Islet precursor cell (in vitro differentiated cells): ENCODE results near the gene SIK1.
"Not testable (repeated sequence)": the region's sequence is repeated elsewhere in the genome, so short reads cannot be mapped to it uniquely, and the experiment has no call there.

Experiments
- DNase-seq: peaks from one replicate; pipeline ENCODE4 v3.0.0-alpha.2; 2018

SIK1 gene

GRCh38 chr21:43426404-43427241, at the start of gene SIK1:
Gene SIK1, minus strand, starts transcription at chr21:43427131. Its CDS starts 953 bp downstream, at chr21:43426178.
- DNase-seq, result not testable (repeated sequence)

- not testable (repeated sequence) for DNase-seq
These were observed 44.8 kb upstream of the SIK1 start for GRCh38 chr21:43471597-43472242.

- not testable (repeated sequence) for DNase-seq
These were observed 43.0 kb upstream of the SIK1 start for GRCh38 chr21:43469719-43470458.

DNA sequence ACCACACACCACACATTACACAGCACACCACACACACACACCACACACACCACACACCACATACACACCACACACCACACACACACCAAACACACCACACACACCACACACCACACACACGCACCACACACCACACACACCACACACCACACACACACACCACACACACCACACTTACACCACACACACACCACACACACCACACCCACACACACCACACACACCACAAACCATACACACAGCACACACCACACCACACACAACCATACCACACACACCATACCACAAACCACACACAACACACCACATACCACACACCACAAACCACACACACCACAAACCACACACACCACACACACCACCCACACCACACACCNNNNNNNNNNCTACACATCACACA, 40.9 kb upstream of the SIK1 start:
- peak; percentile 17 for DNase-seq

- not testable (repeated sequence) for DNase-seq
These were observed 38.2 kb upstream of the SIK1 start for GRCh38 chr21:43465159-43465558.

DNA sequence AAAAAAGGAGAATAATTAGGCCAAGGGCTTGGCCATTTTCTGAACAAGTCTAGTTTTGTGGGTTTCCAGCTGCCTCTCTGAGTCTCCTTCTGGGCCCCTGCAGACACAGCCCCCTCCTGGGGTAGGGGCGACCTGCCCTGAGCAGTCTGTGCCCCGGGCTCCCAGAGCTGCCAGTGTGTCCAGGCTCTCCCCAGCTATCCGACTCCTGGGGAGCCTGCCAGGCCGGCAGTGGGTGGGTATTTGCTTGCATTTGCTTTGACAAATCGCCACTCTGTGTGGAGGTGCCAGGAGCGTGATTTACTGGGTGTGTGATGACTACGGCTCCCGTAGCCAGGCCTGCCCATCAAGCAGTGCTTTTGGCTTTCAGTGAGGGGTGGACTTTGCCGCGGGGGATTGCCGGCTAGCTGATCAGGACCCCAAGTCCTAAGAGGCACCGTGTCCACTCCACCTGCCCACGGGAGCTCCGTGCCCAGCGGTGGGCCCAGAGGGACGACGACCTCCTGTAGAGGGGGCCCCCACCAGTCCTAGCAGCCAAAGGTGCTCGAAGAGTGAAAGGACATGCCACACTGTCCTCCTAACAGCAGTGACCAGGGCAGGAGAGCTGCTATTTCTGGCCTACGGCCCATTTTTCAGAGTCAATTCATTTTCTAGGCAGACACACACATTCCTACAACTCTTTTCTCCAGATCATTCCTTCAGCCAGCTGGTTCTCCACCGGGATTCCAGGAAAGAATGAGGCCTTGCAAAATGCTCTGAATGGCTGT, 36.7 kb upstream of the SIK1 start:
- not testable (repeated sequence) for DNase-seq

- DNase-seq, result not testable (repeated sequence)
These were observed 36.0 kb upstream of the SIK1 start for GRCh38 chr21:43462932-43463331.

- DNase-seq, result not testable (repeated sequence)
These were observed 33.5 kb upstream of the SIK1 start for GRCh38 chr21:43460475-43460874.

DNA sequence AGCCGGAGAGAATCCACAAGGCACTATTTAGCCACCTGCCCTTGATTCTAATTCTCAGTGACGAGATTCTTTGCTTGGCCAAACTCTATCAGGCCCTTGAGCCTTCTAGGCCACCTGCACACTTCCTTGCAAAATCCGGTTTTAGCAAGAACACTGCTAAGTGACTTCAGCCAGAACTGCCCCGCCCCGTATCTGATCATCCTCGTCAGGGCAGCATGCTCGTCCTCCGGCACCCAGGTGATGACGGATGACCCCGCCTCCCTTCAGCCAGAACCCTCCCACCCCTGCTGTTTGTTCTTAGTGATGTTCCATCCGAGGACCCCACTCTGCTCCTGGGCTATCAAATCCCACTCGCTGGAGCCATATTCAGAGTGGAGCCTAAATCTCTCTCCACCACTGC, 32.1 kb upstream of the SIK1 start:
- DNase-seq, result not testable (repeated sequence)

- not testable (repeated sequence) for DNase-seq
These were observed 29.8 kb upstream of the SIK1 start for GRCh38 chr21:43456616-43457314.

GRCh38 chr21:43455717-43456116, 28.8 kb upstream of the SIK1 start:
- not testable (repeated sequence) for DNase-seq

- DNase-seq, result not testable (repeated sequence)
These were observed 27.2 kb upstream of the SIK1 start for GRCh38 chr21:43454176-43454575.

DNA sequence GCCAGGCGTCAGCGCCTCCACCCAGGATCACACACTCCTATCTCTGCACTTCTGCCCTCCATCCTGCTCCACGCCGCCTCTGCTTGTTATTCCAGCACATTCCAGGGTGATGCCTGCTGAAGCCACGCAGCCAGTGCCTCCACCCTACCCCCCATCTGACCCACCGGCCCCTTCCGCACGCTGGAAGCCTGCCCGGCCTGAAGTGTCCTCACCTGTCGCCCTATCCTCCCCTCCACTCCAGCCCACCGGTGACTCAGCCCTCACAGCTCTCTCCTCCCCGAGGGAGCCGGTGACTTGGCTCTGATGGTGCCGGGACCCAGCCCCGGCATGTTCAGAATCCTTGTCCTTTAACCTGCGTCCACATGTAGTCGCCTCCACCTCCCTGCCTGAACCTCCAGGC, 24.9 kb upstream of the SIK1 start:
- not testable (repeated sequence) for DNase-seq

- DNase-seq, result not testable (repeated sequence)
These were observed 23.4 kb upstream of the SIK1 start for GRCh38 chr21:43450287-43450686.

DNA sequence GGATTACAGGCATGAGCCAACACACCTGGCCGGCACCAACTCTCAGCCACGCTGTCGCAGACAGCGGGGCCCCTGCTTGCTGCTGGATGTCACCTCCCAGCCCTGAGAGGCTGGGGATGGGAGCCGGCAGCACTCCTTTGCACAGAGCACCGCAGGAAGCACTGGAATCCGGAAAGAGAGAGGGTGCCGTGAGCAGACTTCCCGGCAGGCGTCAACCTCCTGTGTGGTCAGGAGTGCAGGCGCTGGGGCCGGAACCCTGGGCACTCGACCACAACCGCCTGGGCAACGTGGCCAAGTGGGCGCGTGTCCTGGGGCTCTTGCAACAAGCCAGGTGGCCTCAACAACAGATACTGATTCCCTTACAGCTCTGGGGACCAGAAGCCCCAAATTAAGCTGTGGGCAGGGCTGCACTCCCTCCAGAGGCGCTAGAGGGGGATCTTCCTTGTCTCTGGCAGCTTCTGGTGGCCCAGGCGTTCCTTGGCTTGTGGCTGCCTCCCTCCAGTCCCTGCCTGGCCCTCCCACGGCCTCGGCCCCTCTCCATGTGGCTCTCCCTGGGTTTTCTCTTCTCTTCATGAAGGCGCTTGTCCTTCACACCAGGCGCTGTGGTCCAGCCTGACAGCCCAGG, 20.5 kb upstream of the SIK1 start:
- DNase-seq, result not testable (repeated sequence)

GRCh38 chr21:43446277-43446932, 19.5 kb upstream of the SIK1 start:
- not testable (repeated sequence) for DNase-seq

DNA sequence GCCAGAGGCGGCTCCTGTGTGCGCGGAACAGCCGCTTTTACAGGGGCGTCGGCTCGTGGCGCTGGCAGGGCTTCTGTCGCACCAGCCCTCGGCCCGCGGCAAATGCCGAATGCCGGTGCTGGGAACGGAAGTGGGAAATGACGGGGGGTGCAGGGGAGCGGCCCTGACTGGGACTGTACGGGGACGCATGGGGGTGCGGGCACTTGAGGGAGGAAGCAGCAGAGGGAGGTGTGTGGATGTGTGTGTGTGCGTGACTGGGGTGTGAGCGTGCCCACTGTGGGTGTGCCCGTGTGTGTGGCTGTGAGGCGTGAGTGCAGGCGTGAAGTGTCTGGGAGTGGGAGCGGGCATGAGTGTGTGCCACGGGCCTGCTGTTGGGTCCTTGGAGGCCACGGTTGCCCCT, 17.6 kb upstream of the SIK1 start:
- not testable (repeated sequence) for DNase-seq

DNA sequence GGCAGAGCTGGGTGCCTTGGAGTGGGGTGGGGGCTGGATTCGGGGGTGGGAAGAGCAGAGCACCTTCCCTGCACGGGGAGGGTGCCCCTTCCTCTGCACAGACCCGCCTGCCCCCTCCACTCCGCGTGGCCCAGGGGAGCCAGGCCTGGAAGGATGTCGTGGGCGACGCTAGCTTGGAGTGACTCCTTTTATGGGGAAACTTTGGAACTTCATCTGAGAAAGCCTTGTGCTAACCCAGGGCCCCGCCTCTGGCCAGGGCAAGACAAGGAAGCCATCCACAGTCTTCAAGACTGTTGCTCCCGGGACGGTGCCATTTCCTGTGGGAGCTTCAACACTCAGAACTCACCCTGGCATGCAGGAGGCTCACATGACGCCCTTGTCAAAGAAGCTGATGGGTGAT, 15.6 kb upstream of the SIK1 start:
- not testable (repeated sequence) for DNase-seq

DNA sequence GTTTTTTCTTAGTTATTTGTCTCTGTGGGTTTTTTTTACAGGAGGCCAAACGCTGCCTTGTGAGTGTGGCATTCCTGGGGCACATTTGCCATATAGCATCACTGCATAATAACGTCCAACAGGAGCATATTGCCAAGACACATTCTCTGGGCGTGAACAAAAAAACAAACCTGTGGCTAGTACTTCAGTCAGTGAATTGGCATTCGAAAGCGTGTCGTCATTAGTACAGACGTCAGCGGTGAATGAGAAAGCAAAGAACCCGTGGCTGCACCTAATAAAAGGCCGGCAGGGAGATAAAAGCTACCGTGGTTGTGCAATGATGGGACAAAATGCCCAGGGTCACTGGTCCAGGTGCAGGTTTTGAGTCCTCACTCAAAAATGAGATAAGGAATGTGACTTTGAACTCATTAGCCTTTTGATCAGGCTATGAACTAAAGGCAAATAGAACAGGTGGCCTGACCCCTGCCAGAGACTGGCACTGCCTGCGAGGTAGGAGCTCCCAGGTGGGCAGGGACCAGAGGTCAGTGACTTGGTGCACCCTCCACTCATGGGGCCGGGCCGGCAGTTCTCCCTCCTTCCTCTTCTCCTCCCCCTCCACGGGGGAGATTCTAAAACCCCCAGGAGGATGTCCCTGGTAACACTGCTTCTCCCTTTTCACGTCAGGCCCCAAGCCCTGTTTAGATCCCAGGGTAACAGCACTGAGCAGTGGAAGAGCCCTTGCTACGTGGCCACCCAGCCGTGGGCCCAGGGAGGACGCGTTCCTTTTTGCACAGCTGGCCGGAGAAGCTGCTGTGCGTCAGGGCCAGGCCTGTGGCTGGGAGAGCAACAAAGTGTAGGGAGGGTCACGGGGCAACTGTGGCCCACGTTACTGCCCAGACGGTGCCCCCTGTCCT, 14.2 kb upstream of the SIK1 start:
- not testable (repeated sequence) for DNase-seq
